Immature natural killer cell (primary cell): ENCODE results near the gene FXYD3. TPM values are rescaled to one million over a fixed set of nuclear protein-coding genes. Genes with fewer than 3 reads are reported as not detected.
"Not testable (repeated sequence)": the region's sequence is repeated elsewhere in the genome, so short reads cannot be mapped to it uniquely, and the experiment has no call there.

Experiments
- DNase-seq, 3 donors: peaks; one replicate each; pipeline ENCODE4 v3.0.0; 2022; ENCODE audit warnings: mixed read lengths in 1 of 3
- H3K27ac Mint-ChIP-seq, 6 donors: one replicate each; pipeline ENCODE4 v1.8.0; 2020; ENCODE audit warnings: mixed read lengths in 6 of 6, mild to moderate bottlenecking in 5 of 6, inconsistent platforms in 4 of 6, moderate library complexity in 3 of 6
- H3K27me3 Mint-ChIP-seq, 3 donors: one replicate each; pipeline ENCODE4 v1.8.0; 2020 to 2021; ENCODE audit warnings: low read depth in 3 of 3, mild to moderate bottlenecking in 3 of 3, mixed read lengths in 3 of 3, moderate library complexity in 3 of 3, inconsistent platforms in 1 of 3
- H3K36me3 Mint-ChIP-seq, 3 donors: one replicate each; pipeline ENCODE4 v1.8.0; 2020; ENCODE audit warnings: mixed read lengths in 3 of 3, inconsistent platforms in 2 of 3, mild to moderate bottlenecking in 2 of 3
- H3K4me1 Mint-ChIP-seq, 2 donors: one replicate each; pipeline ENCODE4 v1.8.0; 2020; ENCODE audit warnings: inconsistent platforms in 2 of 2, mild to moderate bottlenecking in 2 of 2, mixed read lengths in 2 of 2, moderate library complexity in 1 of 2
- H3K4me3 Mint-ChIP-seq, 5 donors: one replicate each; pipeline ENCODE4 v1.8.0; 2020; ENCODE audit warnings: mild to moderate bottlenecking in 5 of 5, mixed read lengths in 5 of 5, inconsistent platforms in 3 of 5, moderate library complexity in 3 of 5
- H3K9me3 Mint-ChIP-seq, 6 donors: one replicate each; pipeline ENCODE4 v1.8.0; 2020; ENCODE audit warnings: mild to moderate bottlenecking in 6 of 6, mixed read lengths in 6 of 6, inconsistent platforms in 4 of 6, moderate library complexity in 3 of 6
- polyA plus RNA-seq, 3 donors: library from polyadenylated mRNA; unstranded; fragments of 300-500 nt; fragmentation: Illumina TruSeq; gene quantifications; one replicate each; pipeline ENCODE4 v1.2.3, GENCODE V29; 2021

The FXYD3 gene
- polyA plus RNA-seq, 3 donors from 2014 or later: not detected

DNA sequence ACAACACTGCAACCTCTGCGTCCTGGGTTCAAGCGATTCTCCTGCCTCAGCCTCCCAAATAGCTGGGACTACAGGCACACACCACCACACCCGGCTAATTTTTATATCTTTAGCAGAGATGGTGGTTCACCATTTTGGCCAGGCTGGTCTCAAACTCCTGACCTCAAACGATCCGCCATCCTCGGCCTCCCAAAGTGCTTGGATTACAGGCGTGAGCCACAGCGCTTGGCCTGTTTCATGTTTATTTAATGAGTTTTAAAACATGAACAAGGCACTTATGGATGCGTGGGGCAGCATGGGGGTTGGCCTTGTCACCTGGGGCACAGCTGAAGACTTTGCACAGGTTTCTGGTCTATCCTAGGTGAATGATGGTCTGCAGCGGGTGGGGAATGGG, 37.5 kb downstream of the FXYD3 start:
- H3K36me3 Mint-ChIP-seq, DNase-seq, H3K9me3 Mint-ChIP-seq: not testable (repeated sequence)
- Mint-ChIP-seq H3K27me3 (peaks cover 2 to 18% (median 3%) of the 10 kb centered on the region in 3 donors), H3K4me3 (peak overlapping the region; percentile 90 to 99 (median 98)), H3K27ac (peak overlapping the region; percentile 19 to 87 (median 66)), H3K4me1 (peaks cover 42 to 44% of the 10 kb centered on the region in 2 donors)

DNA sequence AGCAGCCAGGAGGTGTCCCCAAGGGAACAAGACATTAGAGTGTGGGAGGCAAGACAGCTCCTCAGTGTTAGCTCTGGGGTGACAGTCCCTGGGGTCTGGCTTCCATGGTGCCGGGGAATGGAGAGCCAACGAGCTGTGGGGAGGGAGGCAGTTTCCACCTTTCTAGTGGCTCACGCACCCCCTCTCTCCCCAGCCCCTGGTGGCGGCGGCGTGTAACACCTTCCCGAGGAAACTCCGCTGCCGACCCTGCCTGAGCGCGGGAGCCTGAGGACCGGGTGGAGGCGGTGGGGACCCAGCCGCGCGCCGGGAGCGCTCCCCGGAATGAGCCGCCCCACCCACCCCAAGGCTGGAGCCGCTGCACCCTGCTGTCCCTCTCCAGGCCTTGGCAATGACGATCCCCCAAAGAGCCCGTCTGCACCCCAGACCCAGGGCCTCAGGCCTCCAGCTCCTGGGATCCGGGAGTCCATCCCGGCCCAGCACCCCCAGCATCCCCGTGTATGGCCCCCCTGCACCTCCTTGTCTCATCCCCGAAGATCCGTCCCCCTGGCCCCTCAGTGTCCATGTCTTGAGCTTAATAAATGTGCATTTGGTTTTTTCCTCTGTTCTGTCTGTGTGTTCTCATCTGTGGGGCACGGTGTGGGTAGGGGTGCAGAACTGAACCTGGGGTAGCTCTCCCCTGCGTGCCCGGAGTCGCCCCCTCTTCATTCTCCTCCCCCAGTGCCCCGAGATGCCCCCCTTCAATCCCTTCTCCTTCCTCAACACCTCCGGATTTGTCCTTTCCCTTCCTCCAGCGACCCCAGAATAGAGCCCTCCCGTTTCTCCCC, 38.3 kb downstream of the FXYD3 start:
- Mint-ChIP-seq H3K9me3 (no peaks in the 10 kb centered on the region), H3K27me3 (peaks cover 2 to 18% (median 3%) of the 10 kb centered on the region in 3 donors), H3K4me3 (peak overlapping the region; percentile 90 to 99 (median 98)), H3K4me1 (peaks cover 43 to 51% of the 10 kb centered on the region in 2 donors), H3K36me3 (peaks cover 9 to 15% (median 11%) of the 10 kb centered on the region in 3 donors), H3K27ac (peak overlapping the region; percentile 91 to 99 (median 96))
- DNase-seq: peak; percentile 60 to 65 (median 63)

DNA sequence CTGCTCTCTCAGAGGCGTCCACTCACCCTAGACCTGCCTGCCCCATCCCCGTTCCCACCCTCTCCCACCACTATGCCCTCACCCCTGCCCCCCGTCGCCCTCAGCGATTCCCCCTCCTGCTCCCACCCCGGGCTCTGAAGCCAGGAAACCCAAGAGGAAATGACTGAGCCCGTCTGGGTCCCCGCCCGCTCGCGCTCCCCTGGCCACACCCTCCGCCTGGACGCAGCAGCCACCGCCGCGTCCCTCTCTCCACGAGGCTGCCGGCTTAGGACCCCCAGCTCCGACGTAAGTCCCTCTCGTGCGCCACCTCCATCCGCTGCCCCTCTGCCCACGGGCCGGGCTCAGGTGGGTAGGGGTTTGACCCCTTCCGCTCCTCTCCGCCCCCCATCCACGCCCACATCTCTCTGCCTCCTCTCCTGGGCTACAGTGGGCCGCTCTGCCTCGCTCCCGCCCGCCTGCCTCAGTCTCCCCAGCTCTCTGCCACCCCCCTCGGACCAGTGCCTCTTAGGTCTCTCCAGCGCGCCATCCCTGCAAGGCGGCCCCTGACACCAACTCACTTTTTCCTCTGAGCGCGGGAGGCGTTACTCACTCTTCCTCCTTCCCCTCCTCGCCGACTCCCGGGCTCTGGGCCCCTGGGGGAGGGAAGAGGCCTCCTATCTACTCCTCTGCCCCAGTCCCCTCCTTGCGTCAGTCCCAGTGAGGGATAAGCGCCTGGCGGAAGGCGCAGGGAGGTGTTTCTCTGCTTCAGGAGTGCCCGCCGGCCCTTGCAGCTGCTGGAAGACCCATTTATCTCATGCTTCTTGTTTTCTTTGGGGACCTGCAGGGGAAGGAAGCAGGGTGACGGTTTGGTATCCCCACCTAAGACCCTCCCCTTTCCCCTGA, 39.1 kb downstream of the FXYD3 start, which contains the start of gene FXYD5:
TSS of gene FXYD5 (plus strand) at position 211 of the 882 bp plus-strand sequence. CDS start 816 bp downstream, outside the sequence.
- H3K4me1 Mint-ChIP-seq: peaks cover 49 to 59% of the 10 kb centered on the region in 2 donors
- H3K27me3 Mint-ChIP-seq: peaks cover 2 to 18% (median 3%) of the 10 kb centered on the region in 3 donors
- no peaks in the 10 kb centered on the region for H3K9me3 Mint-ChIP-seq
- H3K4me3 Mint-ChIP-seq: peak within 1 kb of the TSS; percentile 90 to 99 (median 98)
- peaks cover 14 to 22% (median 19%) of the 10 kb centered on the region in 3 donors for H3K36me3 Mint-ChIP-seq
- DNase-seq: peak; percentile 58 to 68 (median 67)
- H3K27ac Mint-ChIP-seq: peak within 1 kb of the TSS; percentile 91 to 99 (median 96)

DNA sequence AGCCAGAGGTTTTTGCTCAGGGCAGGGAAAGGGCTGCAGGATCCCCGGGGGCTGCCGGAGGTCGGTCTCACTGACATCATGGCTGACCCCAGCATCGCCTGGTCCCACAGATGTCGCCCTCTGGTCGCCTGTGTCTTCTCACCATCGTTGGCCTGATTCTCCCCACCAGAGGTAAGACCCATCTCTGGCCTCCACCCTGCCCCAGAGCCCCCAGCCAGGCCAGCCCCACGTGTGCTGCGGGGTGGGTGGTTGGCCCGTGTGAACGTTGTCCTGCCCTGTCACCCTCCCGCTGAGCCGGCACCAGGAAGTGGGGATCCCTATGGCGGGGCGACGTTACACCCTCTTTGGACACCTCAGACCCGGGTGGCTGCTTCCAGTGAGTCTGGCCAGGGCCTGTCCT, 39.8 kb downstream of the FXYD3 start:
- H3K4me3 Mint-ChIP-seq: peak overlapping the region; percentile 90 to 99 (median 98)
- peak overlapping the region; percentile 91 to 99 (median 96) for H3K27ac Mint-ChIP-seq
- peaks cover 0 to 16% (median 3%) of the 10 kb centered on the region in 3 donors for H3K27me3 Mint-ChIP-seq
- peak; percentile 45 to 47 (median 45) for DNase-seq
- peaks cover 14 to 23% (median 21%) of the 10 kb centered on the region in 3 donors for H3K36me3 Mint-ChIP-seq
- peaks cover 49 to 60% of the 10 kb centered on the region in 2 donors for H3K4me1 Mint-ChIP-seq
- no peaks in the 10 kb centered on the region for H3K9me3 Mint-ChIP-seq

DNA sequence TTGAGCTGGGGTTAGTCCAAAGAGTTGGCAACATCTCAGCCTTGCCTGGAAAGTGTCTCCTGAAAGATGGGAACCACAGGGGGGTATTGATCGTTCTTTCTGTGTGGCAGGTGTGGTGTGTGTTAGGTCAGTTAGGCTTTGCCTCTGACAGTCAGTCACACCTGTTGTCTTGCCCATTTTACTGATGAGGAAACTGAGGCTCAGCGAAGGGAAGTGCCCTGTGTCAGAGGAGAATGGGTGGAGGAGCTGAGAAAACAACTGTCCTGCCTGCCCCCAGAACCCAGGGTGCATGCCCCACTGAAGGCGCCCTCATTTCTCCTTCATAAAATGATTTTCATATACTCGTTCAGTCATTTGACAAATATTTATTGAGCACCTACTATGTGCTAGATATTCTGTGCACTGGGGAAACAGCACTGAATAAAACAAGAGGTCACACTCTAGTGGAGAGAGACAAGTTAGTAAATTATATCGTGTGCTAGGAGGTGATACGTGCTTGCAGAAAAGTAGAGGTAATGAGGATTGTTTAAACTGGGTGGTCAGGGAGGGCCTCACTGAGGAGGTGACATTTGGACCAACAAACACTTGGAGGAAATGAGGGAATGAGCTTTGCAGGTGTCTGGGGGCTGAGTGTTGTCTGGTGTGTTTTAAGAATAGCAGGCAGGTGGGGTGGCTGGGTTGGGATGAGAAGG, 40.5 kb downstream of the FXYD3 start:
- Mint-ChIP-seq H3K36me3 (peaks cover 16 to 28% (median 27%) of the 10 kb centered on the region in 3 donors), H3K27me3 (peaks cover 0 to 16% (median 4%) of the 10 kb centered on the region in 3 donors), H3K4me1 (peaks cover 51 to 65% of the 10 kb centered on the region in 2 donors), H3K27ac (peak overlapping the region; percentile 91 to 99 (median 96)), H3K9me3 (no peaks in the 10 kb centered on the region), H3K4me3 (peak overlapping the region; percentile 90 to 99 (median 98))
- DNase-seq: no peak

DNA sequence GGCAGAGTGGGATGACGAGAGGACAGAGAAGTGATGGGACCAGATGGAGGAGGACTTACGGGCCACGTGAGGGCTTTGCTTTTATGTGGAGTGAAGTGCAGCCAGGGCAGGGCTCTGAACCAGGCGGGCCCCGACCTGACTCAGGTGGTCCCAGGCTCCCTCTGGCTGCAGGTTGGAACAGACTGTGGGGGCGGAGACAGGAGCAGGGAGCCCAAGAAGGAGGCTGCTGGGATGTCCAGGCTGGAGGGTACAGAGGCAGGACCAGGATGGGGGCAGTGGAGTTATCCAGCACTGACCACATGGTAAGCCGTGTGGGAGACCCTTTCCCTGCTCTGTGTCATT, 41.0 kb downstream of the FXYD3 start:
- Mint-ChIP-seq H3K27me3 (peaks cover 0 to 16% (median 3%) of the 10 kb centered on the region in 3 donors), H3K4me3 (peak overlapping the region; percentile 90 to 99 (median 98)), H3K4me1 (peaks cover 53 to 70% of the 10 kb centered on the region in 2 donors), H3K9me3 (no peaks in the 10 kb centered on the region), H3K27ac (peak overlapping the region; percentile 91 to 99 (median 96)), H3K36me3 (peaks cover 22 to 34% (median 33%) of the 10 kb centered on the region in 3 donors)
- DNase-seq: no peak

DNA sequence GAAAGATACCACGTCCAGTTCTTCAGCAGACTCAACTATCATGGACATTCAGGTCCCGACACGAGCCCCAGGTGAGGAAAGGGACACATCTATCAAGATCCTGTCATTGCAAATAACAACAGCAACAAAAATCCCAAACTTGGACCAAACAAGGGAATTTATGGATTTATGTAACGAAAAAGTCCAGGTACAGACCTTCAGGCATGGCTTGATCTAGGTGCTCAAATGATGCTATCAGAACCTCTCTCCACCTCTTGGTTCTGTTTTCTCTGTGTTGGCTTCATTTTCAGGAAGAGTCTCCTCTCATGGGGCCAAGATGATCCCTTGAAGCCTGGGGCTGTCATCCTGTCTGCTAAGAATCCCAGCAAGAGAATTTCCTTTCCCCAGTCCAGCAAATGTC, 41.8 kb downstream of the FXYD3 start:
- Mint-ChIP-seq H3K27ac (peak overlapping the region in 2 of 6 donors; percentile 70 to 94), H3K27me3 (peaks cover 0 to 12% (median 3%) of the 10 kb centered on the region in 3 donors), H3K9me3 (no peaks in the 10 kb centered on the region), H3K36me3 (peaks cover 28 to 41% (median 40%) of the 10 kb centered on the region in 3 donors), H3K4me3 (peak overlapping the region in 1 of 5 donors; percentile 45), H3K4me1 (peaks cover 54 to 76% of the 10 kb centered on the region in 2 donors)
- no peak for DNase-seq

DNA sequence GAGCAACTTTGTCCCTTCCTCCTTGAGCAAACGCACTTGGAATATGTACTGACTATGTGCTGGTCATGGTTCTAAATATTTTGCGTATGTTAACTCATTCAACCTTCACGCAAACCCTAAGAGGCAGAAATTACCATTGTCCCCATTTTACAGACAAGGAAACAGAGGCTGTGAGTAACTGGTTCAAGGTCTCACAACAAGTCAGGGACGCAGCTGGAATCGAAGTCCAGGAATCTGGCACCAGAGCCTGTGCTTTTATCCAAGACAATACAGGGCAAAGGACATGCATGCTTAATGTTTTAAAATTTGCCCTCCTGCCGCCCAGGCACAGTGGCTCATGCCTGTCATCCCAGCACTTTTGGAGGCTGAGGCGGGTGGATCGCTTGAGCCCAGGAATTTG, 44.0 kb downstream of the FXYD3 start:
- DNase-seq: no peak
- Mint-ChIP-seq H3K4me3 (no peak overlapping the region), H3K4me1 (peaks cover 44 to 76% of the 10 kb centered on the region in 2 donors), H3K36me3 (peaks cover 42 to 63% (median 57%) of the 10 kb centered on the region in 3 donors), H3K27ac (peak overlapping the region in 2 of 6 donors; percentile 40 to 66), H3K27me3 (peaks cover 0 to 7% (median 2%) of the 10 kb centered on the region in 3 donors), H3K9me3 (no peaks in the 10 kb centered on the region)

DNA sequence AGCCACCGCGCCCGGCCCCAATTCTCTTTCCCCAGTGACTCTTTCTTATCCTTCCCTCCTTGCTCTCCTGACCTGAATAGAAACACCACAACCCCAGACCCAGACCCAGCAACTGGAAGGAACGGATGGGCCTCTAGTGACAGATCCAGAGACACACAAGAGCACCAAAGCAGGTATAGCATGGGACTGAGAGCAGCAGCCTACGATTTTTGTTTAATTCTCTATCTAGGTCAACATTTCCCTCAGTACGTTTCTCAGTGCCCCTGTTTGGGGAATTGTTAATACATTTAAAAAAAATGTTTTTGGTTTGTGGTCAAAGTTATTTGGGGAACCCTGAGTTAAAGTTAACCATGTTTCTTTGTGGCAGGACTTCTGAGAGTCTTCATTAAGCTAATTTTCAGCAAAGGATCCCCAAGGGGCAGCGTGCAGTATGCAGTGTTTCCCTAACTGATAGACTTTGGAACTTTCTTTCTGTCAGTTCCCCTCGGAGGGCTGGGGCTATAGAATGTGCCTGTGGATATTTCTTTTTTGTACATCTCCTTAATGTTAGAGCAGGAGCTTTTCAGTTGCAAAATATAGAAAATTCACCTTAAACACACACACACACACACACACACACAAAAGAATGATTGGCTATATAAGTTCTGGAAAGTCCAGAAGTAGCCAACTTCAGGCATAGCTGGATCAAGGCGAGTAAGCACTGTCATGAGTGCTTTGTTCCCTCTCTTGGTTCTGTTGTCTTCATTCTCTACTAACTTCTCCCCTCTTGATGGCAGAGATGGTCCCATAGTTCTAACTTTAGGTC, 45.2 kb downstream of the FXYD3 start:
- H3K27me3 Mint-ChIP-seq: peaks cover 0 to 4% (median 2%) of the 10 kb centered on the region in 3 donors
- H3K4me1 Mint-ChIP-seq: peaks cover 35 to 70% of the 10 kb centered on the region in 2 donors
- H3K9me3 Mint-ChIP-seq: no peaks in the 10 kb centered on the region
- H3K27ac Mint-ChIP-seq: peak overlapping the region in 3 of 6 donors; percentile 39 to 76 (median 67)
- H3K36me3 Mint-ChIP-seq: peaks cover 49 to 74% (median 68%) of the 10 kb centered on the region in 3 donors
- DNase-seq: no peak
- H3K4me3 Mint-ChIP-seq: peak overlapping the region in 1 of 5 donors; percentile 23

DNA sequence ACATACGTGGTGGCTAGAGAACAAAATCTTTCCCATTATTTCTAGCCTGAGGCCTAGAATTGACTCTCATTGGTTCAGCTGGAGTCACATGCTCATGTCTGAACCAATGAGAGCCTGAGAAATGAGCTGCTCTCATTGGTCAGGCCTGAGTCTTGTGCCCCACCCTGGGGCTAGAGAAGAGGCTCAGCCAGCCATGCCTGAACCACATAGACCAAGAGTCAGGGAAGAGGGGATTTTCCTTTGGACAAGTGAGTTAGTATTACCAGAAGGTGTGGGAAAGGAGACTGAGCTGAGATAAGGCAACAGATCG, 45.8 kb downstream of the FXYD3 start:
- Mint-ChIP-seq H3K27ac (peak overlapping the region in 2 of 6 donors; percentile 20 to 67), H3K4me3 (peak overlapping the region in 1 of 5 donors; percentile 23), H3K4me1 (peaks cover 33 to 67% of the 10 kb centered on the region in 2 donors), H3K9me3 (no peaks in the 10 kb centered on the region), H3K36me3 (peaks cover 55 to 80% (median 71%) of the 10 kb centered on the region in 3 donors), H3K27me3 (peaks cover 0 to 2% (median under 1%) of the 10 kb centered on the region in 3 donors)
- no peak for DNase-seq

DNA sequence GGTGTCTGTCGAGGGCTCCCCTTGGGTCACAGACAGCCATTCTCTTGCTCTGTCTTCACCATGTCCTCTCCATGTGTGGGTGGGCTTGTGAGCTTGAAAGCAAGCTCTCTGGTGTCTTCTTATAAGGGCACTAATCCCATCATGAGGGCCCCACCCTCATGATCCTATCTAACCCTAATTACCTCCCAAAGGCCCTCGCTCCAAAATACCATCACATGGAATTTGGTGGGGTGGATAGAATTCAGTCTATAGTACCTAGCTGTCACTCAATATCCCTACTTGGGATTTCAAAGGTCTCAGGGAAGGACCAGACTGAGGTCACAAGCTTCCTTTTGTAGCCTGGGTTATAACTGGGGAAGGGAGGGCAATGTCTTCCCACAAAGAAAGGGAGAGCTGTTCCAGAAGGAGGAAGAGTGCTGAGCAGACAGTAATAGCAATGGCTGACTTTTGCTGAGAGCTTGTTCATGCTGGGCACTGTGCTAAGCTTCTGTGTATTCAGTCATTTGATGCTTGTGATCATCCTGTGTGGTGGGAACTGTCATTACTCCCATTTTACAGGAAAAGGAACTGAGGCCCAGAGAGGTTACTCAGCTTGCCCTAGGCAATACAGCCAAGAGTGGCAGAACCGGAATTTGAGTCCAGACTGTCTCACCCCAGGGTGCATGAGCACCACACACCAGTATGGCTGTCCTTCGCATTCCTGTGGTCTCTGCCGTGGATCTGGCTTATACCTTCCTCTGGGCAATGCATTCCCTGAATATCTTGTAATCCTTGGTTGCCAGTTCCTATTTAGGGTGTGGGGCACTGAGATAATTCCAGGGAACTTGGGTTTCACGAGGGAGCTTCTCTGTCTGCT, 47.1 kb downstream of the FXYD3 start:
- peaks cover 36 to 67% of the 10 kb centered on the region in 2 donors for H3K4me1 Mint-ChIP-seq
- peak overlapping the region in 4 of 6 donors; percentile 65 to 76 (median 70) for H3K27ac Mint-ChIP-seq
- no peak overlapping the region for H3K4me3 Mint-ChIP-seq
- peaks cover 0 to 2% (median 0%) of the 10 kb centered on the region in 3 donors for H3K27me3 Mint-ChIP-seq
- H3K36me3 Mint-ChIP-seq: peaks cover 56 to 86% (median 76%) of the 10 kb centered on the region in 3 donors
- no peaks in the 10 kb centered on the region for H3K9me3 Mint-ChIP-seq
- no peak for DNase-seq
